HG03064 (cell line): Measurements from ENCODE around the gene DOCK9.

Experiments used
- ATAC-seq: cut with Tn5 transposase; IDR thresholded peaks from one replicate; pipeline ENCODE4 v1.9.1; 2021; ENCODE audit warnings: low read depth; ENCODE audit not compliant: unreplicated experiment

DOCK9 gene

GRCh38 chr13:98977568-98978265, at the start of gene DOCK9:
Gene DOCK9 (minus strand): TSS chr13:98978064. CDS start chr13:98977909, 155 bp downstream.
- ATAC-seq = no peak

- no peak for ATAC-seq
Observed at GRCh38 chr13:99027260-99027659, 49.4 kb upstream of the DOCK9 start.

GRCh38 chr13:99022941-99023340, 45.1 kb upstream of the DOCK9 start:
- no peak for ATAC-seq

DNA sequence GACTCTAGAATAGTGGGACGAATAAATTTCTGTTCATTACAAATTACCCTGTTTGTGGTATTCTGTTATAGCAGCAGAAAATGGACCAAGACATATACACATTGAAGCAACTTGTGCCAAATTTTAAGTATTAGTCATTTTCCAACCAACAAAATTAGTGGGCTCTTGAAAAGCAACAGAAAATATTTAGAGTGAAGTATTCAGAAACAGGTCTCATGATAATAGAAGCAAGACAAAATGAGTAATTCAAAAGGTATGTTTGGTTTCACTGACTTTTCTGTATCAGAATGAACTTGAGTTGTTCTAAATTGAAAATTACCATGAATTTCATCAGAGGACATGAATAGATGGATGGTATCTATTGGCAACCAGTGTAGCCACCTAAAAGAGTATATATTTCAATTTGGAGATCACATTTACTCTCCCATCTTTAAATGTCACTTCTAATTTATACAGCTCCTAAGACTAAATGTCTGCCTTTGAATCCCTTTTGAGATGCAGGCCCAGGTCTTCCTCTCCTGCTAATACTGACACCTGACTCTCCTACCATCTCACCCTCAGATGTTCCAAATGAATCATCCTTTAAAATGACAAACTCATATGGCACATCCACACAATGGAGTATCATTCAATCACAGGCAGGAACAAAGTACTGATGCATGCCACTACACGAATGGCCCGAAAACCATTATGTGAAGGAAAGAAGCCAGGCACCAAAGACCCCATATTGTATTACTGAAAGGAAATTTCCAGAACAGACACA, 40.7 kb upstream of the DOCK9 start:
- ATAC-seq = no peak

GRCh38 chr13:99015606-99016490, 38.0 kb upstream of the DOCK9 start:
- ATAC-seq = no peak

GRCh38 chr13:99014522-99014921, 36.7 kb upstream of the DOCK9 start:
- no peak for ATAC-seq

DNA sequence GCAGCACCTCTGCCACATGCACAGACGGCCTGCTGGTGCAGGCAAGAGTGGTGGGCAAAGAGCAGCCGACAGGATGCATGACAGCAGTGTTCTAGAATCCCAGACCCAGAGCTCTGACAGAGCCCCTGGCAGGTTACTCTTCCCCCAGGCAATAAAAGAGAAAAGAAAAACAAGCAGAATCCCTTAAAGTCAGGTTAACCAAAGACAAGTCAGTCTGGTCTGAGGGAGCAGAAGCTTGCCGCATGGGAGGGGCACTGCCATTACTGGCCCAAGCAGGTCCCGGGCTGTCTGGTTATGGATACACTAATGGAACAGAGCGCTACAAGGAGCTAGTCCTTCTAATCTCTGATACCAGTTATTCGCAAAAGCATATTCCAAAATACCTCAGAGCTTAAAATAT, 36.1 kb upstream of the DOCK9 start:
- ATAC-seq = no peak

DNA sequence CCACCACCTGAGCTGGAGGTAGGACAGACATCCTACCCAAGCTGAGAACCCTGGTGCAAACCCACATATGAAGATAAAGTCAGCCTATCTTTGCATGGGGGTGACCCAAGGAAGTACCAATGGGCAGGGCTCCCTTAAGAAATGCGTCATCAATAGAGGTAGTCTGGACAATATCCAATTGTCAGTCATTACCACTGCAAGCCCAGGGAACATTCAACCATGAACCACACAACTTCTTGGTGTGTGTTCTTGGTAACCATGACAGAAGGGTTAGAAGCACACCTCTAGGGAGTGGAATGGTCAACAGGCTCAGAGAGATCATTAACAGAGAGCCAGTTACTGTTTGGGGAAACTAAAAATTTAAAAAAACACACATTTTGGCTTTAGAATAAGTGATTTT, 34.7 kb upstream of the DOCK9 start:
- ATAC-seq = no peak

DNA sequence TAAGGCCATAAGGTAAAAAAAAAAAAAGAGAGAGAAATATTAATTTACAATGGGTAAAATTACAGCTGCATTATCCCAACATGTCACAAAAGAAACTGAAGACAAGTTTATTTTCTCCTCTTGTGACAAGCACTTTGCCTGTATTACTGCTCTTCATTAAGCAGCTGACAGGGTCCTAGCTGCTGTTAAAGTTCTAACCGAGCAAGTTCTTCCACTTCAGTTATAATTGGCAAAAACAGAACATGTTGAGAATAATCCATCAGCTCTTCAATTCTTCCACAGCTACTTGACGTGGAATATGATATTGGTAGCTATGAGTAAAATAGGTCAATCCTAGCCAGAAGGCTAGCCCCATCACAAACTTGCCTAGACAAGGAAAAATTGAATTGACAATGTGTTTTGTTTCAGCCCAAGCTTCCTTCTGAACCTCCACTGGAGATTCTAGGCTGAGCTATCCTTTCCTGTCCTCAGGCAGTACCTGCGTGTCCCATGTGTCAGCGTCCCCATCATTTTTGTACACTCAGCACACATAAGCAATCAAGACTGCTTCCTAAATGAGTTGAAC, 32.2 kb upstream of the DOCK9 start:
- ATAC-seq = no peak

GRCh38 chr13:99008577-99008976, 30.7 kb upstream of the DOCK9 start:
- ATAC-seq = no peak

DNA sequence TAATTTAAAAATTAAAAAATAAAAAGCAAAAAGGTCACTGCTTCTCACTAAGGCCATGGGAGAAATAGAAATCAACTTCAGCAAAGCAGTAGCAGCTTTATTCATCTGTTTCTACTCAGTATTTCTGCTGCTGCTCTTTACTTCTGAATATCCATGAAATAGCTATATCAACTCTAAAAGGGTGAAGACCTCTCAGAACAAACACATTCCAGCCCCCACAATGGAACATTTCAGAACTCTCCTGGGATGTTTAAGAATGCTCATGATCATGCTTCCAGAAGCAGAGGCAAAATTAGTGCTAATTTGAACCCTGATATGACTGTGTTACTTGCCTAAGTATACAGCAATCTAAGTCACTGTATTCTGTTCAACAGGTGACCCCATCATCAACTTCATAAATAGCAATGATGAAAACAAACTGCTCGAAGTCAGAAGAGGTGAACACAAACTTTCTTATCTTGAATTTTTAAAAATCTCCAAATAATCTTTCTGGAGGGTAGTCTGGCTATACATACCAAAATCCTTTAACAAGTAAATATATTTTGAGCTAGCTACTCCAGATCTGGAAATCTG, 29.6 kb upstream of the DOCK9 start:
- ATAC-seq = no peak

DNA sequence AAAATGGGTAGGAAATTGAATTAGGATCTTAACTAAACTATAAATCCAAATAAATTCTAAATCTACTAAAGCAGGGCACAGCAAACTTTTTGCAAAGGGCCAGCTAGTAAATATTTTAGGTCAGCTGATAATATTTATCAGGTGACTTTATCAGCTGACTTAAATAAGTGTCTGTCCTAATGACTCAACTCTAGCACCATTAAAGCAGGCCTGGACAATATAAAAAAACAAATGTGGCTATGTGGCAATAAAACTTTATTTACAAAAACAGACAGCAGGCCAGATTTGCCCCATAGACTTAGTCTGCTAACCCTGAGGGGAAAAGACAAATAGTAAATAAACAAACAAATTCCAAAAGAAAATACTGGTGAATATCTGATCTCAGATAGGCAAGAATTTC, 27.7 kb upstream of the DOCK9 start:
- no peak for ATAC-seq

GRCh38 chr13:99004978-99005377, 27.1 kb upstream of the DOCK9 start:
- no peak for ATAC-seq

DNA sequence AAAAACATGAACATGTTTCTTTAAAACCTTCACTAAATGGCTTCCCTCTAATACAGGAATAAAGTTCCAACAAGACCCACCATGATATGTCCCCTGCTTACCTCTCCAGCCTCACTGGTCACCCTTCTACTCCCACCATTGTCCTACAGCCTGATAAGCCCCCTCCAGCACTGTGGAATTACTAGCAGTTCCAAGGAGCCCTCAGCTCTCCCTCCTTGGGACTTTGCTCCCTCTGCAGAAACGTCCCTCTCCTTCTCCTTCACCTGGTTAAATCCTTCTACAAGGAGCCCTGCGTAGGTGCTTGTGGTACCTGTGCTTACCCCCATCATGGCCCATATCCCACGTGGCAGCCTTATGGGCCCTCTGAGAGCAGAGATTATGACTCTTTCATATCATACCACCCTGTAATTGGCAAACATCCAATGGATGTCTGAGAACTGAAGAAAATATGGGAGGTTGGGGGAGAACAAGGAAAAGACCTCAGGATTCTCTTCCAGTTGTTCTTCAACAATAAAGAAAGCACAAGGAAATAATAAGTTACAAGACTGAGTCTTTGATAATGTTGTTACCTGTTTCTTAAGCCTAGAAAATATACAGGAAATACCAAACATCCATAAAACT, 26.1 kb upstream of the DOCK9 start:
- ATAC-seq = no peak

- ATAC-seq = no peak
Observed at GRCh38 chr13:99003186-99003585, 25.3 kb upstream of the DOCK9 start.

- no peak for ATAC-seq
Observed at GRCh38 chr13:99002172-99002710, 24.4 kb upstream of the DOCK9 start.

- no peak for ATAC-seq
Observed at GRCh38 chr13:99000137-99000536, 22.3 kb upstream of the DOCK9 start.

- no peak for ATAC-seq
Observed at GRCh38 chr13:98999639-98999952, 21.7 kb upstream of the DOCK9 start.

GRCh38 chr13:98998831-98999638, 21.2 kb upstream of the DOCK9 start:
- ATAC-seq = no peak
